ENCODE results near the gene CA10.

The CA10 gene

GRCh38 chr17:52154466-52154865 is 4.0 kb downstream of the CA10 start:
- DNase-seq (ENCODE audit: low spot score) = no peak
- TF ChIP-seq, protein P1, sequence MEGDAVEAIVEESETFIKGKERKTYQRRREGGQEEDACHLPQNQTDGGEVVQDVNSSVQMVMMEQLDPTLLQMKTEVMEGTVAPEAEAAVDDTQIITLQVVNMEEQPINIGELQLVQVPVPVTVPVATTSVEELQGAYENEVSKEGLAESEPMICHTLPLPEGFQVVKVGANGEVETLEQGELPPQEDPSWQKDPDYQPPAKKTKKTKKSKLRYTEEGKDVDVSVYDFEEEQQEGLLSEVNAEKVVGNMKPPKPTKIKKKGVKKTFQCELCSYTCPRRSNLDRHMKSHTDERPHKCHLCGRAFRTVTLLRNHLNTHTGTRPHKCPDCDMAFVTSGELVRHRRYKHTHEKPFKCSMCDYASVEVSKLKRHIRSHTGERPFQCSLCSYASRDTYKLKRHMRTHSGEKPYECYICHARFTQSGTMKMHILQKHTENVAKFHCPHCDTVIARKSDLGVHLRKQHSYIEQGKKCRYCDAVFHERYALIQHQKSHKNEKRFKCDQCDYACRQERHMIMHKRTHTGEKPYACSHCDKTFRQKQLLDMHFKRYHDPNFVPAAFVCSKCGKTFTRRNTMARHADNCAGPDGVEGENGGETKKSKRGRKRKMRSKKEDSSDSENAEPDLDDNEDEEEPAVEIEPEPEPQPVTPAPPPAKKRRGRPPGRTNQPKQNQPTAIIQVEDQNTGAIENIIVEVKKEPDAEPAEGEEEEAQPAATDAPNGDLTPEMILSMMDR (IDR thresholded peaks at IDR 0.05; ENCODE audit: extremely low read depth, missing control alignments) = no peak

GRCh38 chr17:52150935-52151334 is 7.6 kb downstream of the CA10 start:
- TF ChIP-seq, protein P1 (IDR thresholded peaks at IDR 0.05; ENCODE audit: extremely low read depth, missing control alignments) = no peak

DNA sequence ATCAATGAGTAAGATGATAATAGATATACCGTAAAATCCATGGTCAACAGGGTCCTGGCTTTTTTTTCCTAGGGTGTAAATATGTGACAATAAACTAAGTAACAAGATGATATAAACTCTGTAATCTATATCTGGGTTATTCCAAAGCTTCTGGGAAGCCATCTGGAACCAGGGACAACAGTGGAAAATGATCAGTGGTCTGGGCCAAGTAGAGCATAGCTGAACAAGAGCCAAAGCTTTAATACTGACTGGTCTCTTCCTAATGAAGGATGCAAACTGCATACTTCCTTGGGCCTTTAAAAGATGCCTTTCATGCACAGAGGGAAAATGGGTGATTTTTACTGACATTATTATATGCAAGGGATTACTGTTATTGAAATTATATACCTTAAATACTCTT is 8.9 kb downstream of the CA10 start:
- DNase-seq (ENCODE audit: low spot score) = no peak

More at GRCh38 chr17:52150935-52151334, 7.6 kb downstream of the CA10 start:
- no peak for DNase-seq (ENCODE audit: low spot score)

GRCh38 chr17:52148969-52149351 is 9.6 kb downstream of the CA10 start:
- TF ChIP-seq, protein P1 (IDR thresholded peaks at IDR 0.05; ENCODE audit: extremely low read depth, missing control alignments) = no peak
- no peak for DNase-seq (ENCODE audit: low spot score)

More for the DNA sequence above, 8.9 kb downstream of the CA10 start:
- TF ChIP-seq, protein P1 (IDR thresholded peaks at IDR 0.05; ENCODE audit: extremely low read depth, missing control alignments) = no peak

DNA sequence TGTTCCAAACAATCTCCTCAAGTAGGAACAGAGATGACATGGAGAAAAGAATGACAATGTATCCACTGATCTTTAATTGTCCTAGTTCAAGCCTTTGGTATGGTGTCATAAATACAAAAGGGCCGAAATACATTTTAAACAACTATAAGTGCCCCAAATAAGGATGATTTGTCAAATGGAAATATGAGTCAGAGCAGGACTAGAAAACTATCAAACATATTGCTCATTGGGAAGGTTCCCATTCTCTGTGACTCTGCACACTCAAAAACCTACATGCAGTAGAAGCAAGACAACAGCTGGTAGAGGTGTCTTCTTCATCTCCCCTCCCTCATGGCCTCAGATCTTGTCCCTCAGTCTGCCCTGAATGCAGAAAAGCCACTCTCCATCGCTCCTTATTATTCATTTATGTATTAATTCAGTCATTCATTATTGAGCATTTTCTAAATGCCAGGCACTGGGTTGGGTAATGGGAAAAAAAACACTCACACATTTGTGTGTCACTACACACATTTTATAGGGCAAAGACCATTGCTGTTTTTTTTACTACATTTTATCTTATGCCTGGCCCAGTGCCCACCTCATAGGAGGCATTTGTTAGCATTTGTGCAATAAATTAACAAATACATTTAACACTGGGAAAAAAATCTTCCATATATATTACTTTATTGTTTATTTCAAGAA is 10.1 kb downstream of the CA10 start:
- DNase-seq (ENCODE audit: low spot score) = no peak
- TF ChIP-seq, protein P1 (IDR thresholded peaks at IDR 0.05; ENCODE audit: extremely low read depth, missing control alignments) = no peak

GRCh38 chr17:52147872-52148271 is 10.6 kb downstream of the CA10 start:
- no peak for DNase-seq (ENCODE audit: low spot score)
- TF ChIP-seq, protein P1 (IDR thresholded peaks at IDR 0.05; ENCODE audit: extremely low read depth, missing control alignments) = no peak

DNA sequence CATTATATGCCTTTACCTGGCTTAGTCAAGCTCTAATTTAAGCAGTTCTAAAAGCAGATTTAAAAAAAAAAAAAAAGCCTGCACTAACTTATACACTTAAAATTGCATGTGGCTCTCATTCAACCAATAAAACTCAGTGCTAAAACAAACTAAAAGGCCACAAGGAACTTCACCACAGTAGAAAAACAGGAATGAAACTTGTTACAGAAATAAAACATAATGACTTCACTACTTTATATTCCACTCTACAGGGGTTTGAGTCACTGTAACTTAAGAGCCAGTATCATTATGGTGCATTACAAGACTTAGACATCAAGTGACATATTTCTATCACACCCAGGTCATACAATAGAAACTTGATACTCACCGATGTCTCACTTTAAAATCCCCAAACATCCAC is 11.1 kb downstream of the CA10 start:
- DNase-seq (ENCODE audit: low spot score) = no peak
- TF ChIP-seq, protein P1 (IDR thresholded peaks at IDR 0.05; ENCODE audit: extremely low read depth, missing control alignments) = no peak
